HEK293 (cell line): Measurements from ENCODE around the gene TFEC.

Experiments
- CTCF ChIA-PET: fragments of 350-600 bp; formaldehyde crosslinking; extraction: SDS; loops from one replicate; lab custom pipeline; 2021; ENCODE audit warnings: antibody characterized with exemption; lab: Yijun Ruan, JAX
- POLR2A ChIA-PET: fragments of 300-600 bp; formaldehyde crosslinking; extraction: SDS; loops from one replicate; lab custom pipeline; 2020; ENCODE audit warnings: antibody characterized with exemption, inconsistent platforms; lab: Yijun Ruan, JAX
- H3K27ac ChIP-seq: fragments of 200-500 bp; sonication (Bioruptor generic); 2 replicates; pipeline ENCODE4 v1.5.1; 2014; ENCODE audit warnings: low read depth, low read length, control low read depth, inconsistent platforms; ENCODE audit errors: extremely low read depth
- H3K36me3 ChIP-seq, 2 experiments: fragments of 200-500 bp in 1 of 2; sonication (Bioruptor generic) in 1 of 2; 1 replicate in 1 of 2; 2 replicates in 1 of 2; pipeline ENCODE4 v1.5.1; 2014 to 2017; ENCODE audit warnings: inconsistent platforms in 2 of 2, low read length in 2 of 2; ENCODE audit not compliant: control insufficient read depth in 2 of 2, insufficient read depth in 1 of 2
- H3K4me1 ChIP-seq: fragments of 200-500 bp; sonication (Bioruptor generic); 2 replicates; pipeline ENCODE4 v1.5.1; 2014; ENCODE audit warnings: mild to moderate bottlenecking, low read length, inconsistent platforms; ENCODE audit not compliant: control insufficient read depth, insufficient read depth
- H3K4me3 ChIP-seq: 2 replicates; pipeline ENCODE4 v1.5.1; 2011; ENCODE audit warnings: low read depth, mild to moderate bottlenecking, control low read depth, low read length, moderate library complexity
- H3K9me3 ChIP-seq: fragments of 200-500 bp; sonication (Bioruptor generic); 2 replicates; pipeline ENCODE4 v1.5.1; 2014; ENCODE audit warnings: low read depth, low read length, inconsistent platforms; ENCODE audit not compliant: control insufficient read depth, insufficient read depth
- MZF1 ChIP-seq: fragments of 450-650 bp; formaldehyde crosslinking; IDR thresholded peaks from 2 replicates; pipeline ENCODE4 v1.5.1; 2017; ENCODE audit warnings: missing biosample characterization, missing genetic modification characterization, borderline replicate concordance
- PRDM10 ChIP-seq: fragments of 450-650 bp; formaldehyde crosslinking; IDR thresholded peaks from 2 replicates; pipeline ENCODE4 v1.5.1; 2016; ENCODE audit warnings: missing biosample characterization, missing genetic modification characterization
- TCF7L2 ChIP-seq: IDR thresholded peaks from 2 replicates; pipeline ENCODE4 v1.6.1; 2011; ENCODE audit warnings: low read depth, mild to moderate bottlenecking, inconsistent platforms, low read length, moderate library complexity, borderline replicate concordance
- YY2 ChIP-seq: fragments of 450-650 bp; formaldehyde crosslinking; IDR thresholded peaks from 2 replicates; pipeline ENCODE4 v1.5.1; 2016; ENCODE audit warnings: missing biosample characterization, missing genetic modification characterization
- ZBTB20 ChIP-seq: fragments of 450-650 bp; formaldehyde crosslinking; IDR thresholded peaks from 2 replicates; pipeline ENCODE4 v1.5.1; 2016; ENCODE audit warnings: missing biosample characterization, missing genetic modification characterization
- ZFP41 ChIP-seq: fragments of 450-650 bp; formaldehyde crosslinking; IDR thresholded peaks from 2 replicates; pipeline ENCODE4 v1.5.1; 2016; ENCODE audit warnings: missing biosample characterization, missing genetic modification characterization, borderline replicate concordance
- ZNF155 ChIP-seq: fragments of 450-650 bp; formaldehyde crosslinking; IDR thresholded peaks from 2 replicates; pipeline ENCODE4 v1.5.1; 2016; ENCODE audit warnings: missing biosample characterization, missing genetic modification characterization
- ZNF169 ChIP-seq: fragments of 450-650 bp; formaldehyde crosslinking; IDR thresholded peaks from 2 replicates; pipeline ENCODE4 v1.5.1; 2016; ENCODE audit warnings: missing biosample characterization, missing genetic modification characterization
- ZNF184 ChIP-seq: fragments of 450-650 bp; IDR thresholded peaks from 2 replicates; pipeline ENCODE4 v1.5.1; 2018; ENCODE audit warnings: missing biosample characterization, mild to moderate bottlenecking, missing genetic modification characterization
- ZNF202 ChIP-seq: fragments of 450-650 bp; formaldehyde crosslinking; IDR thresholded peaks from 2 replicates; pipeline ENCODE4 v1.5.1; 2016; ENCODE audit warnings: missing biosample characterization, missing genetic modification characterization, borderline replicate concordance
- ZNF248 ChIP-seq: fragments of 450-650 bp; formaldehyde crosslinking; IDR thresholded peaks from 2 replicates; pipeline ENCODE4 v1.5.1; 2017; ENCODE audit warnings: missing biosample characterization, missing genetic modification characterization
- ZNF280D ChIP-seq: fragments of 450-650 bp; formaldehyde crosslinking; IDR thresholded peaks from 2 replicates; pipeline ENCODE4 v1.5.1; 2016; ENCODE audit warnings: missing biosample characterization, missing genetic modification characterization
- ZNF518A ChIP-seq: fragments of 450-650 bp; formaldehyde crosslinking; conservative IDR thresholded peaks from 2 replicates; pipeline ENCODE4 v1.5.1; 2016; ENCODE audit warnings: low read depth, missing biosample characterization, missing genetic modification characterization
- ZNF571 ChIP-seq: fragments of 450-650 bp; formaldehyde crosslinking; IDR thresholded peaks from 2 replicates; pipeline ENCODE4 v1.5.0; 2017; ENCODE audit warnings: missing biosample characterization, missing genetic modification characterization
- ZNF664 ChIP-seq: fragments of 450-650 bp; formaldehyde crosslinking; IDR thresholded peaks from 2 replicates; pipeline ENCODE4 v1.5.1; 2016; ENCODE audit warnings: missing biosample characterization, missing genetic modification characterization
- ZNF701 ChIP-seq: fragments of 450-650 bp; formaldehyde crosslinking; IDR thresholded peaks from 2 replicates; pipeline ENCODE4 v1.5.1; 2016; ENCODE audit warnings: missing biosample characterization, missing genetic modification characterization
- ZNF707 ChIP-seq: fragments of 450-650 bp; formaldehyde crosslinking; IDR thresholded peaks from 2 replicates; pipeline ENCODE4 v1.5.1; 2016; ENCODE audit warnings: missing biosample characterization, missing genetic modification characterization
- ZNF747 ChIP-seq: fragments of 450-650 bp; formaldehyde crosslinking; IDR thresholded peaks from 2 replicates; pipeline ENCODE4 v1.5.1; 2016; ENCODE audit warnings: missing biosample characterization, missing genetic modification characterization
- ZNF843 ChIP-seq: fragments of 450-650 bp; formaldehyde crosslinking; IDR thresholded peaks from 2 replicates; pipeline ENCODE4 v1.5.1; 2016; ENCODE audit warnings: missing biosample characterization, missing genetic modification characterization
- TF ChIP-seq, protein P1 (sequence below): fragments of 450-650 bp; formaldehyde crosslinking; IDR thresholded peaks from 2 replicates; pipeline ENCODE4 v1.5.1; 2017; ENCODE audit warnings: missing biosample characterization, missing genetic modification characterization

TFEC gene

GRCh38 chr7:115965796-115966475, 64.6 kb downstream of the TFEC start:
- TF ChIP-seq ZNF701 (no peak), ZNF707 (tag by site-specific recombination) (no peak), ZNF155 (tag by site-specific recombination) (no peak), TCF7L2 (no peak), ZNF248 (tag by site-specific recombination) (no peak), ZNF518A (tag by site-specific recombination) (no peak), ZNF571 (tag by site-specific recombination) (no peak), ZNF280D (tag by site-specific recombination) (no peak), ZNF664 (tag by site-specific recombination) (no peak), PRDM10 (tag by site-specific recombination) (no peak), ZNF184 (no peak), MZF1 (tag by site-specific recombination) (no peak), ZBTB20 (tag by site-specific recombination) (no peak)
- no peaks in the 10 kb centered on the region for H3K36me3 ChIP-seq
- no peaks in the 10 kb centered on the region for H3K9me3 ChIP-seq
- no peaks in the 10 kb centered on the region for H3K4me1 ChIP-seq
- no peak overlapping the region for H3K27ac ChIP-seq
- POLR2A ChIA-PET: no interaction called here
- H3K4me3 ChIP-seq: no peak overlapping the region
- CTCF ChIA-PET: interaction anchor here (1.0 kb wide), 1 partner anchor 13 kb away, joined by 3 read pairs; no protein-coding TSS in a partner anchor

DNA sequence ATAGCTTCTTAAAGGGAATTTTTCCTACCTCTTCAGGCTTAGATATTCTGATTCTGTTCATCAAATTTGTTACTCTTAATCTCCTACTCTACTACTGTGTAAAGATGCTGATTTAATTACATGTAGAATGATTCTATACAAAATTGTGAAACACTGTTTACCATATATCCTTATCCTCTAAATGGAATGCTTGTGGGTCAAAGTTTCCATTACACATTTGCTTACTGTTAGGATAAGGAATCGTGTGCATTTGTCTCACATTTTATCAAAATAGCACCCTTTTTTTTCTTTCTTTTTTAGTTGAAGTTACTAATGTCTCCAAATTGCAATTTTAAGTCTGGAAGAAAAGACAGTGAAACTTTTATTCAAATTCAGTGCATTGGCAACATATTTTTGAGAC, 65.3 kb downstream of the TFEC start:
- H3K36me3 ChIP-seq: no peaks in the 10 kb centered on the region
- no peaks in the 10 kb centered on the region for H3K9me3 ChIP-seq
- no peak overlapping the region for H3K4me3 ChIP-seq
- no peaks in the 10 kb centered on the region for H3K4me1 ChIP-seq
- ChIA-PET CTCF (no interaction called here), POLR2A (no interaction called here)
- TF ChIP-seq, protein P1, sequence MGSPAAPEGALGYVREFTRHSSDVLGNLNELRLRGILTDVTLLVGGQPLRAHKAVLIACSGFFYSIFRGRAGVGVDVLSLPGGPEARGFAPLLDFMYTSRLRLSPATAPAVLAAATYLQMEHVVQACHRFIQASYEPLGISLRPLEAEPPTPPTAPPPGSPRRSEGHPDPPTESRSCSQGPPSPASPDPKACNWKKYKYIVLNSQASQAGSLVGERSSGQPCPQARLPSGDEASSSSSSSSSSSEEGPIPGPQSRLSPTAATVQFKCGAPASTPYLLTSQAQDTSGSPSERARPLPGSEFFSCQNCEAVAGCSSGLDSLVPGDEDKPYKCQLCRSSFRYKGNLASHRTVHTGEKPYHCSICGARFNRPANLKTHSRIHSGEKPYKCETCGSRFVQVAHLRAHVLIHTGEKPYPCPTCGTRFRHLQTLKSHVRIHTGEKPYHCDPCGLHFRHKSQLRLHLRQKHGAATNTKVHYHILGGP: no peak
- TF ChIP-seq ZNF747 (tag by site-specific recombination) (no peak), ZNF202 (no peak), ZNF248 (tag by site-specific recombination) (no peak), ZNF169 (no peak), ZFP41 (tag by site-specific recombination) (no peak), YY2 (tag by site-specific recombination) (no peak), ZNF843 (tag by site-specific recombination) (no peak)
- no peak overlapping the region for H3K27ac ChIP-seq
